Measurements from ENCODE around the gene ZCRB1.

Gene ZCRB1, protein sequence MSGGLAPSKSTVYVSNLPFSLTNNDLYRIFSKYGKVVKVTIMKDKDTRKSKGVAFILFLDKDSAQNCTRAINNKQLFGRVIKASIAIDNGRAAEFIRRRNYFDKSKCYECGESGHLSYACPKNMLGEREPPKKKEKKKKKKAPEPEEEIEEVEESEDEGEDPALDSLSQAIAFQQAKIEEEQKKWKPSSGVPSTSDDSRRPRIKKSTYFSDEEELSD

GRCh38 chr12:42325653-42326474 is at the start of gene ZCRB1, which contains the start of gene PPHLN1:
TSS of gene ZCRB1 (minus strand) at chr12:42326094. CDS start at chr12:42324102, 1,992 bp downstream.
TSS of gene PPHLN1 (plus strand) at chr12:42326167. CDS start at chr12:42335903, 9,736 bp downstream.
- TF ChIP-seq, protein P1, sequence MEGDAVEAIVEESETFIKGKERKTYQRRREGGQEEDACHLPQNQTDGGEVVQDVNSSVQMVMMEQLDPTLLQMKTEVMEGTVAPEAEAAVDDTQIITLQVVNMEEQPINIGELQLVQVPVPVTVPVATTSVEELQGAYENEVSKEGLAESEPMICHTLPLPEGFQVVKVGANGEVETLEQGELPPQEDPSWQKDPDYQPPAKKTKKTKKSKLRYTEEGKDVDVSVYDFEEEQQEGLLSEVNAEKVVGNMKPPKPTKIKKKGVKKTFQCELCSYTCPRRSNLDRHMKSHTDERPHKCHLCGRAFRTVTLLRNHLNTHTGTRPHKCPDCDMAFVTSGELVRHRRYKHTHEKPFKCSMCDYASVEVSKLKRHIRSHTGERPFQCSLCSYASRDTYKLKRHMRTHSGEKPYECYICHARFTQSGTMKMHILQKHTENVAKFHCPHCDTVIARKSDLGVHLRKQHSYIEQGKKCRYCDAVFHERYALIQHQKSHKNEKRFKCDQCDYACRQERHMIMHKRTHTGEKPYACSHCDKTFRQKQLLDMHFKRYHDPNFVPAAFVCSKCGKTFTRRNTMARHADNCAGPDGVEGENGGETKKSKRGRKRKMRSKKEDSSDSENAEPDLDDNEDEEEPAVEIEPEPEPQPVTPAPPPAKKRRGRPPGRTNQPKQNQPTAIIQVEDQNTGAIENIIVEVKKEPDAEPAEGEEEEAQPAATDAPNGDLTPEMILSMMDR (IDR thresholded peaks at IDR 0.05; ENCODE audit: low read depth, low read length), result no peak
- peak within 1 kb of the TSS; percentile 72 to 80 for H3K4me3 ChIP-seq (replicated peaks in 1 of 2; ENCODE audit: low read depth in 2 of 2, low read length in 2 of 2)

DNA sequence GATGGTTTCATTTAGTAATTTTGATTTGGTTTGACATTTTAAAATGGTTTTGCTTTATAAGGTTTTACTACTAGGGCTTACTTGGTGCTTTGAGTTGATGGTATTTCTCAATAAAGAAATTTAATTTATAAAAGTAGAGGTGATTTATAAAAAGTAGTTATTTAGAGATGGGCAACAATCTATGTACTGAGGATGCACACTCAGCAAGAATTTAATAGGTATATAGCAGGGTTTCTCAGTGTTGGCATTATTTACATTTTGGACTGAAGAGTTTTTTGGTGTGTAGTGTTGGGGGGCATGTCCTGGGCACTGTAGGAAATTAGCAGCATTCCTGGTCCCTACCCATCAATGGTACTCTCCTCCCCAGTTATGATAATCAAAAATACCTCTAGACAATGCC is 47.8 kb upstream of the ZCRB1 start:
- no peak overlapping the region for H3K4me3 ChIP-seq (replicated peaks in 1 of 2; ENCODE audit: low read depth in 2 of 2, low read length in 2 of 2)
- TF ChIP-seq, protein P1 (IDR thresholded peaks at IDR 0.05; ENCODE audit: low read depth, low read length), result no peak
- no peak for DNase-seq (ENCODE audit: low read depth in 2 of 2)

More at GRCh38 chr12:42325653-42326474, at the start of gene ZCRB1, which contains the start of gene PPHLN1:
- peak; percentile 78 to 84 for DNase-seq (ENCODE audit: low read depth in 2 of 2)

DNA sequence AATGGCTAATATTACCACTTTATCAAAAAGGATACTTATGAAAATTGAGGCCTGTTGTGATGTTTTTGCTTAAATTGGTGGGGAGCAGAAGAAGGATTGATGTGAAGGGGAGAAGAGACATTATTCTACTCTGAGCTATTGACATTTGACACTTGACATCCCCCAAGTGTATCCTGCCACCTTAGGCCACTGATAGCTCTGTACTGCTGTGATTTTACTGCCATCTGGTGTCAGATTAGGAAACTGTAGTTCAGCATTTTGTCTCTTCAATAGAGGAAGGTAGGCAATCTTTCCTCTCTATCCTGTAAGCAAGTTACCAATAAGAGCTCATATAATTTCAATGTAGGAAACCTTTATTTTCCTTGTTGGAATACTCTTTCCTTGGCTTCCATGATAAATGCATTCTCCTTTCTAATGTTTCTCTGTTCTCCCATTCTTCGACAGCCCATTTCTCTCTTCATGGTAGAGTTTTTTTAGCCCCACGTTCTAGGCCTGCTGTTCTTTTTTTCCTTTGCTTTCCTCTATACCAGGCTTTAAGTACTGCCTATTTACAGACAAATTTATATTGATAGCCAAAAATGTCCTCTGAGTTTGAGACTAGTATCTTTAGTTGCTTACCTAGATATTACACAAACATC is 46.4 kb upstream of the ZCRB1 start:
- peak; percentile 49 to 67 for DNase-seq (ENCODE audit: low read depth in 2 of 2)
- no peak overlapping the region for H3K4me3 ChIP-seq (replicated peaks in 1 of 2; ENCODE audit: low read depth in 2 of 2, low read length in 2 of 2)
- TF ChIP-seq, protein P1 (IDR thresholded peaks at IDR 0.05; ENCODE audit: low read depth, low read length), result peak; percentile 75

- no peak for DNase-seq (ENCODE audit: low read depth in 2 of 2)
These were observed 44.1 kb upstream of the ZCRB1 start for GRCh38 chr12:42370013-42370412.

GRCh38 chr12:42365486-42365885 is 39.6 kb upstream of the ZCRB1 start:
- no peak for DNase-seq (ENCODE audit: low read depth in 2 of 2)
- TF ChIP-seq, protein P1 (IDR thresholded peaks at IDR 0.05; ENCODE audit: low read depth, low read length), result no peak
- H3K4me3 ChIP-seq (replicated peaks in 1 of 2; ENCODE audit: low read depth in 2 of 2, low read length in 2 of 2), result no peak overlapping the region

More at GRCh38 chr12:42370013-42370412, 44.1 kb upstream of the ZCRB1 start:
- TF ChIP-seq, protein P1 (IDR thresholded peaks at IDR 0.05; ENCODE audit: low read depth, low read length), result no peak
- no peak overlapping the region for H3K4me3 ChIP-seq (replicated peaks in 1 of 2; ENCODE audit: low read depth in 2 of 2, low read length in 2 of 2)

DNA sequence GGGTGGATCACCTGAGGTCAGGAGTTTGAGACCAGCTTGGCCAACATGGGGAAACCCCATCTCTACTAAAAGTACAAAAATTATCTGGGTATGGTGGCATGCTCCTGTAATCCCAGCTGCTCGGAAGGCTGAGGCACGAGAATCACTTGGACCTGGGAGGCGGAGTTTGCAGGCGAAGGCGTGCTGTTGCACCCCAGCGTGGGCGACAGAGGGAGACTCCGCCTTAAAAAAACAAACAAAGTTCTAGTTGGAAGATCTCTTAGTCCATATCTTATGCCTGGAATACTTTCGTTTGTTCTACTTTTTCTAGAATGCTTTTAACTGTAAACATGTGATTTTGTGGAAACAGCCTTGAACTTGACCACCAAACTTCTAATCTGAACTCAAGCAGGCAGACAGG is 38.8 kb upstream of the ZCRB1 start:
- DNase-seq (ENCODE audit: low read depth in 2 of 2), result no peak
- no peak overlapping the region for H3K4me3 ChIP-seq (replicated peaks in 1 of 2; ENCODE audit: low read depth in 2 of 2, low read length in 2 of 2)
- TF ChIP-seq, protein P1 (IDR thresholded peaks at IDR 0.05; ENCODE audit: low read depth, low read length), result no peak
